HL-60 (cell line): ENCODE results near the gene SCFD1.

Experiments used
- CTCF ChIP-seq: IDR thresholded peaks from one replicate; pipeline ENCODE4 v1.5.1; 2011; ENCODE audit warnings: low read length, control low read depth, inconsistent platforms; ENCODE audit not compliant: insufficient read depth
- REST ChIP-seq: IDR thresholded peaks from 2 replicates; pipeline ENCODE4 v1.6.1; 2012; ENCODE audit warnings: low read depth; ENCODE audit not compliant: insufficient replicate concordance

- TF ChIP-seq CTCF (no peak), REST (no peak)
Observed at GRCh38 chr14:30573966-30574365, 48.2 kb upstream of the SCFD1 start.
